ENCODE results near the gene LRCH1.
"Not testable (repeated sequence)": the region's sequence is repeated elsewhere in the genome, so short reads cannot be mapped to it uniquely, and the experiment has no call there.

LRCH1 gene

GRCh38 chr13:46720189-46720588, 167.2 kb downstream of the LRCH1 start:
- DNase-seq, result no peak

GRCh38 chr13:46721054-46721453, 168.1 kb downstream of the LRCH1 start:
- no peak for DNase-seq

GRCh38 chr13:46726347-46726746, 173.4 kb downstream of the LRCH1 start:
- DNase-seq, result no peak

GRCh38 chr13:46728777-46729176, 175.8 kb downstream of the LRCH1 start:
- no peak for DNase-seq

- no peak for DNase-seq
Measured at GRCh38 chr13:46731535-46731934, 178.6 kb downstream of the LRCH1 start.

GRCh38 chr13:46735425-46735824, 182.5 kb downstream of the LRCH1 start:
- DNase-seq, result no peak

- no peak for DNase-seq
Measured at GRCh38 chr13:46736541-46737310, 183.8 kb downstream of the LRCH1 start.

GRCh38 chr13:46738055-46738454, 185.1 kb downstream of the LRCH1 start:
- DNase-seq, result no peak

GRCh38 chr13:46738766-46739165, 185.8 kb downstream of the LRCH1 start:
- DNase-seq, result no peak

- no peak for DNase-seq
Measured at GRCh38 chr13:46739447-46740098, 186.6 kb downstream of the LRCH1 start.

GRCh38 chr13:46743191-46743590, 190.2 kb downstream of the LRCH1 start:
- no peak for DNase-seq

- DNase-seq, result no peak
Measured at GRCh38 chr13:46745062-46745461, 192.1 kb downstream of the LRCH1 start.

- DNase-seq, result no peak
Measured at GRCh38 chr13:46745706-46746105, 192.7 kb downstream of the LRCH1 start.

- no peak for DNase-seq
Measured at GRCh38 chr13:46747031-46747820, 194.3 kb downstream of the LRCH1 start.

- no peak for DNase-seq
Measured at GRCh38 chr13:46748300-46748699, 195.3 kb downstream of the LRCH1 start.

GRCh38 chr13:46749951-46750350, 197.0 kb downstream of the LRCH1 start:
- no peak for DNase-seq

GRCh38 chr13:46751811-46752635, 199.1 kb downstream of the LRCH1 start:
- no peak for DNase-seq

GRCh38 chr13:46753137-46753536, 200.2 kb downstream of the LRCH1 start:
- no peak for DNase-seq

- no peak for DNase-seq
Measured at GRCh38 chr13:46753917-46754316, 200.9 kb downstream of the LRCH1 start.

GRCh38 chr13:46754812-46755211, 201.8 kb downstream of the LRCH1 start:
- DNase-seq, result no peak

GRCh38 chr13:46755508-46755907, 202.5 kb downstream of the LRCH1 start:
- DNase-seq, result not testable (repeated sequence)

- DNase-seq, result no peak
Measured at GRCh38 chr13:46756977-46757376, 204.0 kb downstream of the LRCH1 start.

GRCh38 chr13:46757640-46758039, 204.7 kb downstream of the LRCH1 start:
- DNase-seq, result no peak

Data from islet precursor cell (in vitro differentiated cells).